Astrocyte of the hippocampus (primary cell): ENCODE data around the gene SPNS1.
"Not testable (repeated sequence)": the region's sequence is repeated elsewhere in the genome, so short reads cannot be mapped to it uniquely, and the experiment has no call there.

Experiments
- DNase-seq: peaks from one replicate; pipeline ENCODE4 v3.0.0; 2011; ENCODE audit warnings: low read depth, low spot score

SPNS1 gene

GRCh38 chr16:28974437-28975157 lies at the start of gene SPNS1:
TSS of gene SPNS1 (plus strand) at chr16:28974778. CDS start at chr16:28975152, 374 bp downstream.
- peak; percentile 99 for DNase-seq

DNA sequence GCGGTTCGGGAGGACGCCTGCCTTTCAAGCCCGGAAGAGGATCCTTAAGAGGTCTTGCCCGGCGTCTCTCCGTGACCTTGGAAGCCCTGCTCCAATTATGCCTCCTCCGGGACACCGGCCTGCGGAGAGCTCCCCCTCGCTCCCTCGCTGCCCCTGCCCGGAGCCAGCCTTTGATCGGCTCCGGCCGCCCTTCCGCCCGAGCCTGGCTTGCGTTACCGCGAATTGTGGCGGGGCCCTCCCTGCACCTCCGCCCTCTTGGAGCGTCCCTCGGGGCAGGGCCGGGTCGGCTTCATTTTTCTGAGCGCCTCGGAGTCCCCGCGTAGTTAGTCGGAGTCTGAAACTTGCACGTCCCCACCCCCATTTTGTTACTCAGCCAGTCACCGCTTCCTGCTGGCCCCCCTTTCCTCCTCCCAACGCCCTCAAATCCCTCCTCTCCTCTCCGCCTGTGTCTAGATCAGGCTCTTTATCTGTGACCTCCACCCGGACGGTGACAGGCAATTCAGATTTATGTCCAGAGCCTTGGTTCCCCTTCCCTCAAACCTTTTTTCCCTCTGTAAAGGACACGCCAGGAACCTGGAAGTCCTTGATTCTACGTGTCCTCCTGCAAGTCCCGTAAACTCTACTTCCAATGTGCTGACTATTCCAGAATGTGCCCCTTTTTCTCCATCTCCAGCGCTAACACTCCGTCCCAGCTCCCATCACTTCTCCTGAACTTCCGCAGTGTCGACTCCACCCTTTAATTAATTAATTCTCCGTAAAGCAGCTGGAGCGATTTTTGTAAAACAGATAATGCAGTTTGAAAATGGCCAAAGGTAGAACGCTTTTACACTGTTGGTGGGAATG lies 49.0 kb upstream of the SPNS1 start:
- peak; percentile 82 for DNase-seq

DNA sequence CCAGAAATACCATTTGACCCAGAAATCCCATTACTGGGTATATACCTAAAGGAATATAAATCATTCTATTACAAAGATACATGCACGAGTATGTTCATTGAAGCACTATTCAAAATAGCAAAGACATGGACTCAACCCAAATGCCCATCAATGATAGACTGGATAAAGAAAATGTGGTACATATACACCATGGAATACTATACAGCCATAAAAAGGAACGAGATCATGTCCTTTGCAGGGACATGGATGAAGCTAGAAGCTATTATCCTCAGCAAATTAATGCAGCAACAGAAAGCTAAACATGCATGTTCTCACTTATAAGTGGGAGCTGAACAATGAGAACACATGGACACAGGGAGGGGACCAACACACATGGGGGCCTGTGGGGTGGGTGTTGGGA lies 48.3 kb upstream of the SPNS1 start:
- not testable (repeated sequence) for DNase-seq

GRCh38 chr16:28927815-28928214 lies 46.8 kb upstream of the SPNS1 start:
- no peak for DNase-seq

DNA sequence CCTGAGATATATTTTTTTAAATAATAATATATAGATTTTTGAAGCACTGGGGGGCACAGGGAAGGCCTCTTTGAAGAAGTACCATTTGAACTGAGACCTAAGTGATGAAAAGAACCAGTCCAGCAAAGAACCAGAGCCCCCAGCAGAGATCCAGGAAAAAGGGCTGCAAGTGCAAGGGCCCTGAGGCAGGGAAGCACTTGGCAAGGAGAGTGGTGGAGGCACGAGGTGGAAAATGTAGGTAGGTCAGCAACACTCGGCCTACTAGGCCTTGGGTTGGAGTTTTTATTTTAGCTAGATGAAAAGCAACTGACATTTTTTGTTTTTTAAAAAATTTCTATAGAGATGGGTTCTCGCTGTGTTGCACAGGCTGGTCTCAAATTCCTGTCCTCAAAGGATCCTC lies 44.4 kb upstream of the SPNS1 start:
- no peak for DNase-seq

- DNase-seq = no peak
Measured at GRCh38 chr16:28930652-28931051, 43.9 kb upstream of the SPNS1 start.

- DNase-seq = no peak
Measured at GRCh38 chr16:28931801-28932225, 42.8 kb upstream of the SPNS1 start, which contains the start of gene CD19. TSS of gene CD19 (plus strand) at chr16:28931971. CDS start at chr16:28932001, 30 bp downstream.

DNA sequence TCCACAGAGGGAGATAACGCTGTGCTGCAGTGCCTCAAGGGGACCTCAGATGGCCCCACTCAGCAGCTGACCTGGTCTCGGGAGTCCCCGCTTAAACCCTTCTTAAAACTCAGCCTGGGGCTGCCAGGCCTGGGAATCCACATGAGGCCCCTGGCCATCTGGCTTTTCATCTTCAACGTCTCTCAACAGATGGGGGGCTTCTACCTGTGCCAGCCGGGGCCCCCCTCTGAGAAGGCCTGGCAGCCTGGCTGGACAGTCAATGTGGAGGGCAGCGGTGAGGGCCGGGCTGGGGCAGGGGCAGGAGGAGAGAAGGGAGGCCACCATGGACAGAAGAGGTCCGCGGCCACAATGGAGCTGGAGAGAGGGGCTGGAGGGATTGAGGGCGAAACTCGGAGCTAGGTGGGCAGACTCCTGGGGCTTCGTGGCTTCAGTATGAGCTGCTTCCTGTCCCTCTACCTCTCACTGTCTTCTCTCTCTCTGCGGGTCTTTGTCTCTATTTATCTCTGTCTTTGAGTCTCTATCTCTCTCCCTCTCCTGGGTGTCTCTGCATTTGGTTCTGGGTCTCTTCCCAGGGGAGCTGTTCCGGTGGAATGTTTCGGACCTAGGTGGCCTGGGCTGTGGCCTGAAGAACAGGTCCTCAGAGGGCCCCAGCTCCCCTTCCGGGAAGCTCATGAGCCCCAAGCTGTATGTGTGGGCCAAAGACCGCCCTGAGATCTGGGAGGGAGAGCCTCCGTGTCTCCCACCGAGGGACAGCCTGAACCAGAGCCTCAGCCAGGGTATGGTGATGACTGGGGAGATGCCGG lies 42.0 kb upstream of the SPNS1 start:
- no peak for DNase-seq

DNA sequence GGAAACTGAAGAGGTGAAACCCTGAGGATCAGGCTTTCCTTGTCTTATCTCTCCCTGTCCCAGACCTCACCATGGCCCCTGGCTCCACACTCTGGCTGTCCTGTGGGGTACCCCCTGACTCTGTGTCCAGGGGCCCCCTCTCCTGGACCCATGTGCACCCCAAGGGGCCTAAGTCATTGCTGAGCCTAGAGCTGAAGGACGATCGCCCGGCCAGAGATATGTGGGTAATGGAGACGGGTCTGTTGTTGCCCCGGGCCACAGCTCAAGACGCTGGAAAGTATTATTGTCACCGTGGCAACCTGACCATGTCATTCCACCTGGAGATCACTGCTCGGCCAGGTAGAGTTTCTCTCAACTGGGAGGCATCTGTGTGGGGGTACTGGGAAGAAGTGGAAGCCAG lies 41.4 kb upstream of the SPNS1 start:
- DNase-seq = no peak

- DNase-seq = no peak
Measured at GRCh38 chr16:28935346-28935745, 39.2 kb upstream of the SPNS1 start.

DNA sequence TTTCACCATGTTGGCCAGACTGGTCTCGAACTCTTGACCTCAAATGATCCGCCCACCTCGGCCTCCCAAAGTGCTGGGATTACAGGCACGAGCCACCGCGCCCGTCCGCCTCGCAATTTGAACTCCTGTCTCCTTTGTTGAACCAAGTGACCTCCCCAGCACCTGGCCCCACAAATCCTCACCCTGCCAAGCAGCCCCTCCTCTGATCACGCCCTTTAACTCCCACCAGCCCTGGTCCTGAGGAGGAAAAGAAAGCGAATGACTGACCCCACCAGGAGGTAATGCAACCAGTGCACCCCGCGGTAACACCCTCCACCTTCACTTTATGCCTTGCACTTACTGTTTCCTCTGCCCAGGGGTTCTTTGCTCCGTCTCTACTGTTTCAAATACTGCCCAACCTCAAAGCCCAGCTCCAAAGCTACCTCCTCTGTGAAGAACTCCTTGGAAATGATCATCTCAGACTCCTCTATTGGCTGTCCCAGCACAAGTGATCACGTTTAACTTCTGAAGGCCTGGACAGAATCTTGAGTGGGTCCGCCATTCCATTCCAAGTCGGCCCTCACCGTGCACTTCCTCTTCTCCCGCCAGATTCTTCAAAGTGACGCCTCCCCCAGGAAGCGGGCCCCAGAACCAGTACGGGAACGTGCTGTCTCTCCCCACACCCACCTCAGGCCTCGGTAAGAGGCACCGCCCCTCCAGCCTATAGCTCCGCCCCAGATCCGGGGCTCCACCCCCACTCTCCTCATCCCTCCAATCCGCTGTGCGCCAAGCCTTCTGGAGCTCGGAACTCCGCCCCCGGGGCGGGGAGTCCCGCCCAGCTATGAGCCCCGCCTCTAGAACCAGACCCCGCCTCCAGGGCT lies 38.4 kb upstream of the SPNS1 start:
- DNase-seq = peak; percentile 56

- DNase-seq = no peak
Measured at GRCh38 chr16:28936784-28937155, 37.8 kb upstream of the SPNS1 start.

DNA sequence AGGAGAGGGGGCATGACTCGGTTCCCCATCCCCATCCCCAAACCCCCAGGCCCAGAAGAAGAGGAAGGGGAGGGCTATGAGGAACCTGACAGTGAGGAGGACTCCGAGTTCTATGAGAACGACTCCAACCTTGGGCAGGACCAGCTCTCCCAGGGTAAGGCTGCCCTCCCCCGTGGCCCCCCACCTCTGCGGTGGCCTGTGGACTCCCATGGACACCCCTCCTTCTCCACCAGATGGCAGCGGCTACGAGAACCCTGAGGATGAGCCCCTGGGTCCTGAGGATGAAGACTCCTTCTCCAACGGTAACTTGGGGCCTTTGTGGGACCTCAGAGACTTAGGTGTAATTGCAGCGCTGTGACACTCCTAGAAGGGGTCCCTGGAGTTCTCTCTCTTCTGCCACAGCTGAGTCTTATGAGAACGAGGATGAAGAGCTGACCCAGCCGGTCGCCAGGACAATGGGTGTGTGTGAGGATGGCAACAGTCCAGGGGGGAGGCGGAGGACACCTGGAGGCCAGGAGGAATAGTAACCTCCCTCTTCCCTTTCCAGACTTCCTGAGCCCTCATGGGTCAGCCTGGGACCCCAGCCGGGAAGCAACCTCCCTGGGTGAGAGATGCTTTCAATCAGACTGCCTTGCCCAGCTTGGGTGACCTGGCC lies 37.2 kb upstream of the SPNS1 start:
- DNase-seq = no peak

DNA sequence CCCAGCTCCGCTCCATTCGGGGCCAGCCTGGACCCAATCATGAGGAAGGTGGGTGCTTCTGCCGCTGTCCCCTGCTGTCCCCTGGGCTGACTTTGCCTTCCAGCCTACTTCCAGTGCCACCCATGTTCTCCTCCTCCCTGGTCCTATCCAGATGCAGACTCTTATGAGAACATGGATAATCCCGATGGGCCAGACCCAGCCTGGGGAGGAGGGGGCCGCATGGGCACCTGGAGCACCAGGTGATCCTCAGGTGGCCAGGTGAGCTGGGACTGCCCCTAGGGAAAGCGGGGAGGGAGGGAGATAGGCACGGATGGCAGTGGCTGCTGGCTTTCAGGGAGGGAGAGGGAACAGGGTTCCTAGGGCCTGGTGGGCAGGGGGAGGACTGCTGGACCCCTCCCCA lies 35.9 kb upstream of the SPNS1 start:
- no peak for DNase-seq

DNA sequence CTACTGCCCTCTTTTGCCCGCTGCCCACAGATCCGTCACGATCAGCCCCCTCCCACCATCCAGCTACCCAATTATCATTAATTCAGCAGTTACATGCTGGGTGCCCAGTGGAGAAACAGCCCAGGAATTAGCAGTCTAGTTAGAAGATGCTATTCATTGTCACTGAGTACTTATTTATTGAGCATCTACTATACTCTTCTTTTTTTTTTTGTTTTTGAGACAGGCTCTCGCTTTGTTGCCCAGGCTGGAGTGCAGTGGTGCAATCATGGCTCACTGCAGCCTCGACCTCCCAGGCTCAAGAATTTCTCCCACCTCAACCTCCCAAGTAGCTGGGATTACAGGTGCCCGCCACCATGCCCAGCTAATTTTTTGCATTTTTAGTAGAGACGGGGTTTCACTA lies 34.8 kb upstream of the SPNS1 start:
- not testable (repeated sequence) for DNase-seq

GRCh38 chr16:28943281-28943680 lies 31.3 kb upstream of the SPNS1 start:
- DNase-seq = no peak

DNA sequence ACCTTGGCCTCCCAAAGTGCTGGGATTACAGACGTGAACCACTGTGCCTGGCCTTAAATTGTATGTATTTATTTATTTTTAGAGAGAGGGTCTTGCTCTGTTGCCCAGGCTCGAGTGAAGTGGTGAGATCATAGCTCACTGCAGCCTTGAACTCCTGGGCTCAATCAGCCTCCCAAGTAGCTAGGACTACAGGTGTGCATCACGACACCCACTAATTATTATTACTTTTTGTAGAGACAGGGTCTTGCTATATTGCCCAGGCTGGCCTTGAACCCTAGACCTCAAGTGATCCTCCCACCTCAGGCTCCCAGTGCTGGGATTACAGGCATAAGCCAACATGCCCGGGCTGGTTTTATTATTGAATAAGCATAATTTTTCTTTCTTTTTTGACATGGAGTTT lies 27.9 kb upstream of the SPNS1 start:
- DNase-seq = no peak

DNA sequence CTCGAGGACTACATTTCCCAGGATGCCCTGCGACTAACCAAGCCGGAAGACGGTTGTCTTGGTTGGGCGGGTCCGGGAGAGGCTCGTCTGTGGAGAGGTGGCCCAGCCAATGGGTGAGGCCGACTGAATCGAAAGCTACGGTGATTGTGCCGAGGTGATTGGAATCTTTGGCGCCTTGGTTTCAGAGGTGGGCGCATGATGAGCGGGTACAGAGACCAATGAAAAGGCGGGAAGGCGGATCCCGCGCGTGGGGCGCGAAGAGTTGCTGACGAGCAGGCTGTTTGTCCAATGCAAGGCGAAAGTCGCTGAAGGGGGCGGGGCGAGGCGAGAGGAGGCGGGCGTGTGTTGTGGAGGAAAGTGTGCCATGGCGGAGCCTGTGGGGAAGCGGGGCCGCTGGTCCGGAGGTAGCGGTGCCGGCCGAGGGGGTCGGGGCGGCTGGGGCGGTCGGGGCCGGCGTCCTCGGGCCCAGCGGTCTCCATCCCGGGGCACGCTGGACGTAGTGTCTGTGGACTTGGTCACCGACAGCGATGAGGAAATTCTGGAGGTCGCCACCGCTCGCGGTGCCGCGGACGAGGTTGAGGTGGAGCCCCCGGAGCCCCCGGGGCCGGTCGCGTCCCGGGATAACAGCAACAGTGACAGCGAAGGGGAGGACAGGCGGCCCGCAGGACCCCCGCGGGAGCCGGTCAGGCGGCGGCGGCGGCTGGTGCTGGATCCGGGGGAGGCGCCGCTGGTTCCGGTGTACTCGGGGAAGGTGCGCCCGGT lies 23.7 kb upstream of the SPNS1 start, which contains the start of gene NFATC2IP:
NFATC2IP (plus strand) TSS at position 290 of the 762 bp plus-strand sequence; CDS start at position 365, 75 bp downstream.
- DNase-seq = peak; percentile 100

- DNase-seq = no peak
Measured at GRCh38 chr16:28951410-28951943, 23.1 kb upstream of the SPNS1 start.
